BLaER1 (cell line): ENCODE data around the gene MAPK9.

Experiments
- H3K27ac ChIP-seq: shearing (Covaris generic); formaldehyde crosslinking; 2 replicates; pipeline ENCODE4 v1.8.1; 2022
- H3K27me3 ChIP-seq: shearing (Covaris generic); formaldehyde crosslinking; 2 replicates; pipeline ENCODE4 v1.8.1; 2022
- H3K36me3 ChIP-seq: shearing (Covaris generic); formaldehyde crosslinking; 2 replicates; pipeline ENCODE4 v1.8.1; 2022
- H3K4me1 ChIP-seq: shearing (Covaris generic); formaldehyde crosslinking; 2 replicates; pipeline ENCODE4 v1.8.1; 2022
- H3K4me2 ChIP-seq: shearing (Covaris generic); formaldehyde crosslinking; 2 replicates; pipeline ENCODE4 v1.8.1; 2022
- H3K4me3 ChIP-seq: shearing (Covaris generic); formaldehyde crosslinking; 2 replicates; pipeline ENCODE4 v1.8.1; 2022
- H3K9ac ChIP-seq: shearing (Covaris generic); formaldehyde crosslinking; 2 replicates; pipeline ENCODE4 v1.8.1; 2022
- H3K9me3 ChIP-seq: shearing (Covaris generic); formaldehyde crosslinking; 2 replicates; pipeline ENCODE4 v1.8.1; 2022
- H4K20me1 ChIP-seq: shearing (Covaris generic); formaldehyde crosslinking; 2 replicates; pipeline ENCODE4 v1.8.1; 2022
- Cebpa-rat ChIP-seq: shearing (Covaris generic); IDR thresholded peaks from 2 replicates; pipeline ENCODE4 v1.8.1; 2022

The MAPK9 gene

DNA sequence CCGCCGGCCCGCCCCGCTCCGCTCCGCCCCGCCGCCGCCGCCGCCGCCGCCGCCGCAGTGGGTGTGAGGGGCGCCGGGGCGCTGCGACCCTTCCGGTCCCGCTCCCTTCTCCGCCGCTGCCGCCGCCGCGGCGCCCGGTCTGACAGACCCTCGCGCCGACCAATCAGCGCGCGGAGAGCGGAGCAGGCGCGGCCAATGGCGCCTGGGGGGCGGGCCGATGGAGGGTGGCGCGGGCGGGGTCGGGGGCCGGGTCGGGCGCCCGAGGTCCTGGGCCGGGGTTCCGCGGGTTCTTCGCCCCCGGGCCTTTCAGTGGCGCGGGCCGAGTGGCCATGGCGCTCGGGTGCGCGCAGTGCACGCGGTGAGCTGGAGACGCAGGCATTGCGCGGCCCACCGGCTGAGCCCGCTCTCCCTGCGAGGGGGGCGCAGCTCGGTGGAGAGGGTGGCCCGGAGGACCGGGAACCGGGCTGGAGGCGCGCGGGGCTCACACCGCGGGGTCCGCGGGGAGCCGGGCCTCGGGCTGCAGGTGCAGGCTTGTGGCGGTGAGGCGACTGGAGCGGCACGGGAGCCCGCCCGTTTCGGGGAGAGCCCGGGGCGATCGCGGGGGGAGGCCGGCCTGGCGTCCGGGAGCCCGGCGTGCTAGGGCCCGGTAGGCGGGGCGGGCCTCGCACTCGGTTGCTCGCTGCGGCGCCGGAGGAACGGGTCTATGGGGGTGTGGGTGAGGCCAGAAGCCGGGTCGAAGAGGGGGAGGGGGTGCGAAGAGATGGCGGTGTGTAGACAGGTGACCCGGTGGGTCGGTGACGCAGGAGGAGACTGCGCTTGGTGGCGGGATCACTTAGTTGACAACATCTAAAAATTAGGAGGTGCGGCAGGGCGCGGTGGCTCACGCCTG is at the start of gene MAPK9:
Gene MAPK9 (minus strand): TSS at position 141 of the 889 bp plus-strand sequence. CDS start 11,522 bp downstream, outside the sequence.
- Histone ChIP-seq H3K27me3 (no peaks in the 10 kb centered on the region), H3K9me3 (no peaks in the 10 kb centered on the region), H3K36me3 (peaks cover 16% of the 10 kb centered on the region), H4K20me1 (peaks cover 48% of the 10 kb centered on the region), H3K9ac (peak within 1 kb of the TSS; percentile 86), H3K4me1 (peaks cover 57% of the 10 kb centered on the region), H3K4me2 (peak within 1 kb of the TSS; percentile 94), H3K4me3 (peak within 1 kb of the TSS; percentile 96), H3K27ac (peak within 1 kb of the TSS; percentile 90)
- no peak for TF ChIP-seq Cebpa-rat

DNA sequence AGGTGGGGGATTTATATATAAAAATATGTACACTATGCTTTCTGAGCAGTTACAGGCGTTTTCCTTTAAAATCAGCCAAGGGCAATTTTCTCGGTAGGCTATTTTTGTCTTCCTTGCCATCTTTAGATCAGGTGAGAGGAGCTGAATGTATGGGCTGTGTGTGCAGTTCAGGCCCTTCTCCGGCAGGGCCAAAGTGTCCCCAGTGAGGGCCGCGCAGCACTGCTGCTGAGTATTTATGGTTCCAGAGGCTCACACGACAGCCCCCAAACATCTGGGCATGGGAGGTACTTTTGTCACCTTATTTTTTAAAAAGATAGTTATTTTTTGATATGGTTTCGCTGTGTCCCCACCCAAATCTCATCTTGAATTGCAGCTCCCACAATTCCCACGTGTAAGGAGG is 49.7 kb upstream of the MAPK9 start:
- H3K4me1 ChIP-seq: no peaks in the 10 kb centered on the region
- H3K4me2 ChIP-seq: no peak overlapping the region
- no peak overlapping the region for H3K27ac ChIP-seq
- TF ChIP-seq Cebpa-rat: no peak
- no peak overlapping the region for H3K4me3 ChIP-seq
- no peaks in the 10 kb centered on the region for H3K27me3 ChIP-seq
- H3K36me3 ChIP-seq: no peaks in the 10 kb centered on the region
- no peaks in the 10 kb centered on the region for H3K9me3 ChIP-seq
- no peak overlapping the region for H3K9ac ChIP-seq
- H4K20me1 ChIP-seq: no peaks in the 10 kb centered on the region

DNA sequence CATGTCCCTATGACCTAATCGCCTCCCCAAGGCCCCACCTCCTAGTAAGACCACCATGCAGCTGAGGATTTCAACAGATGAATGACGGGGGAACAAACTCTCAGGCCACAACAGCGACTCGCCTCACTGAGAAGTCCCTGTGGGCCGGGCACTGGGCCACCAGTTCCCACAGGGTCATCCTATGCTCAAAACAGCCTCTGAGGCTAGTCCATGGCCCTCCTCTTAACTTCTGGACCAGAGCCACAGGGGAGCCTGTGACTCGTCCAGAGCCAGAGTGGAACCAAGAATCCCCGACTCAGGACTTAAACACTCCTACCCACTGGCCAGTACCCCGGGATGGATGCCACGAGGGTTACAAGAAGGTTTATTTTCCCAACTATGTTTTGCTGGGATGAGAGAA is 49.0 kb upstream of the MAPK9 start:
- TF ChIP-seq Cebpa-rat: no peak
- Histone ChIP-seq H4K20me1 (no peaks in the 10 kb centered on the region), H3K4me3 (no peak overlapping the region), H3K36me3 (no peaks in the 10 kb centered on the region), H3K9ac (no peak overlapping the region), H3K27ac (no peak overlapping the region), H3K27me3 (no peaks in the 10 kb centered on the region), H3K9me3 (no peaks in the 10 kb centered on the region), H3K4me2 (no peak overlapping the region), H3K4me1 (no peaks in the 10 kb centered on the region)

DNA sequence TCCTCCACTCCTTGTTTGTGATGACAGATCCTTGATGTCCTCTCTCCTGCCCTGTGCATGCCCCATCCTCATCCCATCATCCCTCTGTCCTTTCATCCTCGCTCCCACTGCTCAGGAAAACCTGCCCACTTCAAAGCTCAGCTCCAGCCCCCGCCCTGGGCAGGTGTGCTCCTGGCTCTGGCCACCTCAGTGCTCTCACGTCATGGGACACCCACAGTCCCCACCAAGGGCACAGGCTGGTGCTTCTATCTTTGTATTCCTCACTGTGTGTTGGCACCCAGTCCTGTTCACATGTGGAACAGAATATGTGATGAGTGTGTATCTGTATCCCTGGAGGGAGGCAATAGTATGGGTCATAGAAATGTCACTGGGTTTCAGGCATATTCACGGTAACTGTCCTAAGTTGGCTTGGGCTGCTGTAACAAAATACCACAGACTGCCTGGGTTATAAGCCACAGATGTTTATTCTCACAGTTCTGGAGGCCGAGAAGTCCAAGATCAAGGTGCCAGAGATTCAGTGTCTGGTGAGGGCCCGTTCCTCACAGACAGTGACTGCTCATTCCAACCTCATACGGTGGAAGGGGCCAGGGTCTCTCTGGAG is 47.8 kb upstream of the MAPK9 start:
- no peaks in the 10 kb centered on the region for H3K4me1 ChIP-seq
- no peak overlapping the region for H3K9ac ChIP-seq
- no peaks in the 10 kb centered on the region for H3K27me3 ChIP-seq
- no peaks in the 10 kb centered on the region for H4K20me1 ChIP-seq
- H3K4me3 ChIP-seq: no peak overlapping the region
- no peak overlapping the region for H3K27ac ChIP-seq
- no peaks in the 10 kb centered on the region for H3K36me3 ChIP-seq
- TF ChIP-seq Cebpa-rat: no peak
- H3K4me2 ChIP-seq: no peak overlapping the region
- H3K9me3 ChIP-seq: no peaks in the 10 kb centered on the region

DNA sequence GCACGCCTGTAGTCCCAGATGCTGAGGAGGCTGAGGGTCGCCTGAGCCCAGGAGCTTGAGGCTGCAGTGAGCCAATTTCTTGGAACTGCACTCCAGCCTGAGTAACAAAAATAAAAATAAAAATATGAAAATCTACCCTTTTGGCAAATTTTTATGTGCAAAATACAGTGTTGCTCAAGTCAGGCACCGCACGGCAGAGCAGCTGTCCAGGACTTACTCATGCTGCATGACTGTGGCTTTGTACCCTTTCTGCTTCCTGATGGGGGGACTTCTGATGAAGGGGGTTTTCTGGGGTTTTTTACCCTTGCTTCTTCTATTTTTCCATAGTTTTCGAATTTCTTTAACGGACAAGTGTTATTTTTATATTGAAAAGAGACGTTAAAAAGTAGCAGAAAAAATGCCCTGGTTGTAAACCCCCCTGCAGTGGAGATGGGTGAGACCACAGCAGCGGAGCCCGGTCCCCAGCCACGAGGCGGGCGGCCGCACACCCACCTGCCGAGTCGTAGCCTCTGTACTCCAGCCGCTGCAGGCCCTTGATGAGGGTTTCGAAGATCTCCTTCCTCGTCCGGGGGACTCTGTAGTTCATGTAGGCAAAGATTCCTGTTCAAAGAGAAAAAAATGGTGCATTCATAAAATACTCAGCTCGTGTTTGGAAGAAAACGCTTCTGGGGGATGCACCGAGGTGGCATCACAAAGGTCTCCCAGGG is 46.3 kb upstream of the MAPK9 start:
- Histone ChIP-seq H3K4me3 (no peak overlapping the region), H3K4me1 (no peaks in the 10 kb centered on the region), H3K27ac (no peak overlapping the region), H3K4me2 (no peak overlapping the region), H3K27me3 (no peaks in the 10 kb centered on the region), H3K9ac (no peak overlapping the region), H3K36me3 (no peaks in the 10 kb centered on the region), H3K9me3 (no peaks in the 10 kb centered on the region), H4K20me1 (no peaks in the 10 kb centered on the region)
- no peak for TF ChIP-seq Cebpa-rat

DNA sequence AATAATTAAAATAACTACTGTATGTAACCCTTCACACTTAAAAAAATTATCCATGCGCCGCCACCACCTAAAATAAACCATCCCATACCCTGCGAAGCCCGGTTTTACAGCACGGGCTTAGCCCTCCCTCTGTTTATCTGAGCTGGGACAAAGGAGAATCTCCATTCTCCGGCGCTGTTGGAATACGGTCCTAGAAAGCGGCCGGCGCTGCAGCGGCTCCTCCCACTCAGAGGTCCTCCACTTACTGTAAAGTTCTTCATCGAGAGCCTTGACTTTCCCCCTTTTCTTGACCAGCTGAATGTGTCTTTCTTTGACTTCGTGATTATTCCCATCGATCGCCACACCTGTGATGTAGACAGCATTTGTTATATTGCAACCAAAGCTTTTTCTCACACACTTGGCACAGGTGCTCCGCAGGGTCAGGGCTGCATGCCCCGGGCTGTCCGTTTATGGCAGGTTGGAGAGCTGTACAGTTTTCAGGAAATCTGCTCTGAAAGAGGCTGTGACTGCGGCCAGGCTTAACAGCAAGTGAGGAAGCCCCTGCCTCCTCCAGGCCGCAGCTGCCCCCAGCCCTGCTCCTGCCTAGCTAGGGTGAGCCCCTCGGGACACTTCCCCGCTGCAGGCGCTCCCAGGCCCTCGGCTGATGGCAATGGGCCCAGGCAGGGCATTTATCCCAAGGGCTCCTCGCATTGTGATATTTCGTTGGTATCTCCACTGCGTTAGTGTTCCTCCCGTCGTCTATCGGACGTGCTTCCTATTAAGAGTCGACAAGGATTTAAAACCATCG is 44.5 kb upstream of the MAPK9 start:
- Histone ChIP-seq H3K4me2 (peak overlapping the region; percentile 3; the same call in 1 of the 2 replicates), H3K36me3 (no peaks in the 10 kb centered on the region), H3K4me3 (no peak overlapping the region), H3K27me3 (no peaks in the 10 kb centered on the region), H3K27ac (no peak overlapping the region), H3K4me1 (no peaks in the 10 kb centered on the region), H4K20me1 (no peaks in the 10 kb centered on the region), H3K9ac (no peak overlapping the region), H3K9me3 (no peaks in the 10 kb centered on the region)
- TF ChIP-seq Cebpa-rat: no peak

DNA sequence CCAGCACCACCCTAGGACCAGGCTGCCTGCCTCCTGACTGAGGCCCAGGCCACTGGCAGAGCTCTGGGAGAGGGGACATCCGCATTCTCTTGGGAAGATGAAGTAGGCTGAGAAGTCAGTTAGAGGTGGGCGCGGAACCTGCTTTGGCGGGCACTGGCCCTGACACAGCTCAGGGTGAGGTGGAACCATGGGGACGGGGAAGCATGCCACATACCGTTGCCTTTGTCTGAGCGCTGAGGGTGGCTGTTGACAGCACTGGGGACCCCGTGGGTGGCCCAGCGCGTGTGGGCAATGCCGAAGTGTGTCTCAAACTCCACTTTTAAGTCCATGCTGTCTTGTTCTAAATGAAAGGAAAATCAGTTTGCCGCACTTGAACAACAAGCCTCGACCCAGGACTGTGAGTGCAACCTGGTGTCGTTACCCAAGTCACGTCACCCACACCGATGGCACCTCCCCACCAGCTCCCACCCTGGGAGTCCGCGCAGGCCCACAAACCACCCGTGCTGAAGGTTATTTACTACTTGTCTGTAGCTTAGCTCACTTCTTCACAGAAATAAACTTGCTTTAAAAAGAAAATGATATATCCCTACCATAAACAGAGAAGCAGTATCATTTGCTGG is 43.8 kb upstream of the MAPK9 start:
- Histone ChIP-seq H3K36me3 (no peaks in the 10 kb centered on the region), H3K4me3 (no peak overlapping the region), H3K4me2 (no peak overlapping the region), H3K27ac (no peak overlapping the region), H3K27me3 (no peaks in the 10 kb centered on the region), H3K9ac (no peak overlapping the region), H3K9me3 (no peaks in the 10 kb centered on the region), H3K4me1 (no peaks in the 10 kb centered on the region), H4K20me1 (no peaks in the 10 kb centered on the region)
- no peak for TF ChIP-seq Cebpa-rat

DNA sequence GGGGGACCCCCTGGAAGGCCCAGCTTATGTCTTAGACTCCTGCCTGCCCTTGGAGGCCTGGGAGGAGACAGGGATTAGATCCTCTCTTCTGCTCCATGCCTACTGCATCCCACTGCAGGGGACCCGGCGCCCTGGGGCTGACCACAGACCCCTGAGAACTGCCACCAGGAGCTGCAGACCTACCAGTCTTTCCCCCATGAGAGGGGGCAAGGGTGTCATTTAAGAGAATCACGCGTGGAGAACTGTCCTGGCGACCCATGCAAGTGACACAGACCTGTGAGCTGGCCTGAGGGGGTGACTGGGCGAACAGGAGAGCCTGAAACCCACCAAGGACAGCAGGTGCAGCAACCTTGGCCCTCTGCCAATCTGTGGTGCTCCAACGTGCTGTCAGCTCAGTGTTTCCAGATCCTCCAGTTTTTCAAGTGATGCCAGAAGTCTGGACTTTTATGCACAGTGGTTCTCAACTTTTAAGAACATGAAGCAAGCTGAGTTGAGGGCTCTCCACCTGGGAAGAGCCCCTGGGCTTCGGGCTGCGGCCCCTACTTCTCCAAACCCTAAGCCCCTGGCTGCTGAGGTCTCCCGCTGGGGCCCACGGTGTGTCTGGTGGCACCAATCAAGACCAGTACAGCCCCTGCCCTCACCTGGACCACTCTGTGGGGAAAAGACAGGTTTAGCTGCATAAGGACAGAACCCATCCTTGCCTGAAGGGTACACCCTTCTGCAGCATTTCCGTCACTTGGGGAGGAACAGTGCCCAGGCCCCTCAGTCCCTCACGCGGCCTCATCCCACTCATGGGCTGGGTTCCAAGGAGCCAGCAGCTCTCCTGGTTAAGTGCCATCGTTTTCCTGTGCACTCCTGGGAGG is 43.1 kb upstream of the MAPK9 start:
- Histone ChIP-seq H3K27me3 (no peaks in the 10 kb centered on the region), H3K9ac (no peak overlapping the region), H3K4me1 (no peaks in the 10 kb centered on the region), H3K36me3 (no peaks in the 10 kb centered on the region), H3K27ac (no peak overlapping the region), H3K9me3 (no peaks in the 10 kb centered on the region), H4K20me1 (no peaks in the 10 kb centered on the region), H3K4me3 (no peak overlapping the region), H3K4me2 (no peak overlapping the region)
- no peak for TF ChIP-seq Cebpa-rat
